Nucleus accumbens (tissue), 56 donors: ENCODE results near the gene UPK1A.

Experiments
- DNase-seq, 56 donors: peaks; one replicate each; lab custom pipeline; 2025; lab: John Stamatoyannopoulos, UW

Gene UPK1A

DNA sequence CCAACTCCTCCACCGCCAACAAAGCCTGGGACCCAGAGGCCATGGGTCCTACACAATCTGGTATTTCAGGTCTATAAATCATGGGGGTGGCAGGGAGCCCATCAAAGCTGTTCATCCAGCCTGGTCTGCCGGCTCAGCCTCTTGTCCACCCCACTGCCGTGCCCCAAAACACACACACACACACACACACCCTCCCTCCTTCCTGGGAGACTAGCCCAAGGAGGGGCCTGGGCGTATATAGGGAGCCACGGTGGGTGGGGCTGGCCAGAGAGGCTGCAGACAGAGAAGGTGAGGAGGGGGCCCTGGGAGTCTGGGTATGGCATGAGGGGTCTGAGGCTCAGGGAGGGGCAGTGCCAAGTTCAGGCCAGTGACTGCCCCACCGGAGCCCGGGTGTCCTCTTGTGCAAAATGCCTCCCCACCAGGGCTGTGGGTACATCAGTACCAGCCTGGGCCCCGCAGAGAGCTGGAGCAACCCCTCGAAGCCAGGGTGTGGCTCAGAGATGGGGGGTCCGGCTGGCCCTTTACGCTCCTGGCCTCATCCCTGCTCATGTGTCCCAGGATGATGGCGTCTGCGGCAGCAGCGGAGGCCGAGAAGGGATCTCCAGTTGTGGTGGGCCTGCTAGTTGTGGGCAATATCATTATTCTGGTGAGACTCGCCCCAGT is at the start of gene UPK1A:
TSS of gene UPK1A (plus strand) at position 267 of the 663 bp plus-strand sequence. CDS start at position 563, 296 bp downstream.
- DNase-seq: no peak

DNA sequence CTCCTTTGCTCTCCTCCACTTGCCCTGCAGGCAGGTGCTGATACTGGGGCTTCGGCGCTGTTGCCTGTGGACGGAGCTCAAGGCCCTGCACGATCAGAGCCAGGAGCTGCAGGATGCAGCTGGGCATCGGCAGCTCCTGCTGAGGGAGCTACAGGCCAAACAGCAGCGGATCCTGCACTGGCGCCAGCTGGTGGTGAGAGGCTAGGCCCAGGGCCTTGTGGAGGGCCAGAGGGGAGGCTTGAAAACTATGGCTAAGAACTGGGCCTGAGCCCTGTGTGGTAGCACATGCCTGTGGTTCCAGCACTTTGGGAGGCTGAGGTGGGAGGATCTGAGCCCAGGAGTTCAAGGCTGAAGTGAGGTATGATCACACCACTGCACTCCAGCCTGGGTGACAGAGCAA is 47.5 kb upstream of the UPK1A start:
- no peak for DNase-seq

DNA sequence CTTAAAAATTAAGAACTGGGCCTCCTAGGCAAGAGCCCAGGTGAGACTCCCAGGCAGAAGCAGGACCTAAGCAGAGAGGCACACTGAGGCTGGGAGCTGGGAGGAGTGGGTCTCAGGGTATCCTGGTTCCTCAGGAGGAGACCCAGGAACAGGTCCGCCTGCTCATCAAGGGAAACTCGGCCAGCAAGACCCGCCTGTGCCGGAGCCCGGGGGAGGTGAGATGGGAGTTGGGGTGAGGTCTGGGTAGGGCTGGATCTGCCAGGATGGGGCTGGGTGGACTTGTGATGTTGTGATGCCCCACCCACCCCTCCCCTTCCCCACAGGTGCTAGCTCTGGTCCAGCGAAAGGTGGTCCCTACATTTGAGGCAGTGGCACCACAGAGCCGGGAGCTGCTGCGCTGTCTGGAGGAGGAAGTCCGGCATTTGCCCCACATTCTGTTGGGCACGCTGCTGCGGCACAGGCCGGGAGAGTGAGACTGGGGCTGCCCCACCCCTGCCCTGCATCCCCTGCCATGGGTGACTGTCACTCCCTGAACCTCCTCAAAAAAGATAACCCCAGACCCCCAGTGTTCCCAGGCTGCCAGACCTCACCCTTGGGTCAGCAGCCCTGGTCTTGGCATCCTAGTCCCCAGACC is 46.9 kb upstream of the UPK1A start:
- DNase-seq: no peak

DNA sequence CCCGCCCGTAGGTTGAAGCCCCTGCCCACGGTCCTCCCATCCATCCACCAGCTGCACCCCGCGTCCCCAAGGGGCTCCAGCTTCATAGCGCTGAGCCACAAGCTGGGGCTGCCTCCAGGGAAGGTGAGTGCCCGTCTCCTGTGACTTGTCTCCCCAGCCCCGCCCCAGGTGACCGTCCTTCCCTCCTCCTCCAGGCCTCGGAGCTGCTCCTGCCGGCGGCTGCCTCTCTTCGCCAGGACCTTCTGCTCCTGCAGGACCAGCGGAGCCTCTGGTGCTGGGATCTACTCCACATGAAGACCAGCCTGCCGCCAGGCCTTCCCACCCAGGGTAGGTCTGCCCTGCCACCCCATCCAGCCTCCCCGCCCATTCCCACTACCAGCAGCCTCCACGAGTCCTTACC is 46.3 kb upstream of the UPK1A start:
- DNase-seq: no peak

DNA sequence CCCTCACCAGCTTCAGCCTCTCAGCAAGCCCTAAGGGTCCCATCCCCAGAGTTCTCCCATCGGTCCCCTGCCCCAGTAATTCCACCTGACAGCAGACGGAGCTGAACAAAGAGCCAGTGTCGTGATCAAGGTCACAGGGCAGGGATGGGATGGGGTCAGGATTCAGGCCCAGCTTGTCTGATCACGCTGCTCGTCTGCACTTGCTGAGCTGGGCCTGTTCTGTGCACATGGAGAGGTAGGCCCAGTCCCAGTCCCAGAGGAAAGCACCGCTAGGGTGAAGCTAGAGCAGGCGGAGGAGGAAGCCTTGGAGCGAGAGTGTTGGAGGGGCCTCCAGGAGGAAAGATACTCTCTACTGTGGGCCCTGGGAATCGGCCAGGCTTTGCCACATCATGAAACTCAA is 44.6 kb upstream of the UPK1A start:
- no peak for DNase-seq

DNA sequence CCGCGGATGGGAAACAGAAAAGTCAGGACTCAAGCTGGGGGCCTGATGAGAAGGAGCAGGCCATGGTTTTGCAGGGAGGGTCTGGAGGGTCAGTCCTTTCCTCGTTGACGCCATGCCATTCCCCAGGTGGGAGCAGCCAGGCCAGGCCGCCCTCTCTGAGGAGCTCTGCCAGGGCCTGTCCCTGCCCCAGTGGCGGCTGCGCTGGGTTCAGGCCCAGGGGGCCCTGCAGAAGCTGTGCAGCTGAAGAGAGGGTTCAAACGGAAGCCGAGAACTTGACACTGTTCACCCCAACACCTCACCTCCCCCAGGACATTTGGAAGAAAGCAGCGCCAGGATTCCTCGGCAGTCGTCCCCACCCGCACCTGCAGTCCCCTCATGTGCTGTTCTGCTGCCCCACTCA is 43.6 kb upstream of the UPK1A start:
- no peak for DNase-seq

DNA sequence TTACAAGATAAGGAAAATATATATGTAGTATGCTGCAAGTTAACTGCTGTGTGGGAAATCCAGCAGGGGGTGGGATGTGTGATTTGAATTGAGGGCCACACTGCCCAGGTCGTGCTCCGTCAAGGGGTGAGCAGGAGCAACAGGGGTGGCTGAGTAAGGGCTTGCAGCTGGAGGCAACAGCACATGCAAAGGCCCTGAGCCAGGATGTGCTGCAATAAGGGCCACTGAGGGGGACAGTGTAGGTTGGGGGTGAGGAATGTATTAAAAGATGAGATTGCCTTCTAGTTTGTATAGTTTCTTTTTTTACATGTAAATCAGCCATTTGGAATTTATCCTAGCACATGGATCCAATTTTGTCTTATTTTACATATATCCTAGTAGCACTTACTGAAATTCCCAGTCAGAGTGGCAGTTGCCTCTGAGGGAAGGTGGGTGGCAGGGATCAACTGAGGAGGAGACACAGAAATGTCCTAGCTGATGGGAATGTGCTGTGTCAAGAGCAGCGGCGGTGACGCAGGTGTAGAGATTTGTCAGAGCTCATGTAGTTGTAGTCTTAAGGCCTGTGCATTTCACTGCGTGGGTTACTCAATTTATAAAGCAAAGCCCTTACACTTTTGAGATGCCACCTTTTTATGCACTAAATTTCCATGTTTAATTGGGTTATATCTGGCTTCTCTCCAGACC is 42.8 kb upstream of the UPK1A start:
- DNase-seq: peak in 20 of 56 donors; percentile 3 to 76 (median 35)

DNA sequence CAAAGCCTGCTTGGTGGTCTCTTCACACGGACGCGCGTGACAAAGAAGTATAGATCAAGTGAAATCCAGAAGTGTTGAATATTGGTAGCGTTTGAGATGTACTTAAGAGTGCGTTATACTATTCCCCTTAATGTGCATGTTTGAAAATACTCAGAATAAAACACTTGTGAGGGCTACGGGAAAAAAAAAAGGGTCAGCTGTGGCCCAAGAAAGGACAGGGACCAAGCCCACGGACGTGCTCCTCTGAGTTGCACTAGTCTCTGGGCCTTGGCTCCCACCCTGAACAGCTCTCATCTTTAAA is 38.1 kb upstream of the UPK1A start:
- DNase-seq: no peak

DNA sequence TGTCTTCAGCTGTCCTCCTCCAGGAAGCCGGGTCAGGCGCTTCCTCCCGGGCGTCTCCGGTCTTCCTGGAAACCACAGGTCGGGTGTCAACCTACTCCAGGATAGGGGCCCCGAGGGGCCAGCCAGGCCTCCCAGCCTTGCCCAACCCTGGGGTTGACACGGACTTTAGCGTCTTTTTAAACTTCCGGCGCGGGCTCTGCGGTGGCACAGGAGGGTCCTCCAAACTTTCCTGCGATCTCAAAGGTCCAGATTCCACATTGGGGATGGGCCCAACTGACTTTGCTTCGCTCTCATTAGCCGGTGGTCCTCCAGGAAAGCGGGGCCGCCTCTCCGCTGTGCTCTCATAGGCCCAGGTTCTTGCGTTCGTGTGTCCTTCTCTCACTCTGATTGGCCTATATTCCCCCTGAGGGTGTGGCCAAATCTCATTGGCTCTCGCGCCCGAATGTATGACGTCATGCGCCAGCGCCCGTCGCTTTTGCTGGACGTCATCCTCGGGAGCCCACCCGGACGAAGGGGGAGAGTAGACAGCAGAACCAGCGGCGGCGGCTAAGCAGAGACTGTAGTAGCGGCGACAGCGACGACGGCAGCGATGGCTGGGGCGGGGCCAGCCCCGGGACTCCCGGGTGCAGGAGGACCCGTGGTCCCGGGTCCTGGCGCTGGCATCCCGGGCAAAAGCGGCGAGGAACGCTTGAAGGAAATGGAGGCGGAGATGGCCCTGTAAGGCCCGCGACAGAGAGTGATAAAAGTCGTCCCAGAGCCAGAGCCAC is 37.6 kb upstream of the UPK1A start, which contains the start of gene RBM42:
TSS of gene RBM42 (plus strand) at position 472 of the 767 bp plus-strand sequence. CDS start at position 590, 118 bp downstream.
- peak; percentile 73 to 98 (median 93) for DNase-seq

DNA sequence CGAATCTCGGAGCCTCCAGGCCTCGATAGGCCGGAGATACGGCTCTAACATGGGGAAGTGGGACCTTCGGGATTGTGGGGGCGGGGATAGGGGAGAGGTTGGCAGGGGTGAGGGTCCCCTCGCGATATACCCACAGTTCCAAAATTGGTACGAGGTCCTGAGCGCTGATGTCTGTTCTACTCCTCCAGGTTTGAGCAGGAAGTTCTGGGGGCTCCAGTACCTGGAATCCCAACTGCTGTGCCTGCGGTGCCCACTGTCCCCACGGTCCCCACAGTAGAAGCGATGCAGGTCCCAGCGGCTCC is 37.0 kb upstream of the UPK1A start:
- DNase-seq: no peak

DNA sequence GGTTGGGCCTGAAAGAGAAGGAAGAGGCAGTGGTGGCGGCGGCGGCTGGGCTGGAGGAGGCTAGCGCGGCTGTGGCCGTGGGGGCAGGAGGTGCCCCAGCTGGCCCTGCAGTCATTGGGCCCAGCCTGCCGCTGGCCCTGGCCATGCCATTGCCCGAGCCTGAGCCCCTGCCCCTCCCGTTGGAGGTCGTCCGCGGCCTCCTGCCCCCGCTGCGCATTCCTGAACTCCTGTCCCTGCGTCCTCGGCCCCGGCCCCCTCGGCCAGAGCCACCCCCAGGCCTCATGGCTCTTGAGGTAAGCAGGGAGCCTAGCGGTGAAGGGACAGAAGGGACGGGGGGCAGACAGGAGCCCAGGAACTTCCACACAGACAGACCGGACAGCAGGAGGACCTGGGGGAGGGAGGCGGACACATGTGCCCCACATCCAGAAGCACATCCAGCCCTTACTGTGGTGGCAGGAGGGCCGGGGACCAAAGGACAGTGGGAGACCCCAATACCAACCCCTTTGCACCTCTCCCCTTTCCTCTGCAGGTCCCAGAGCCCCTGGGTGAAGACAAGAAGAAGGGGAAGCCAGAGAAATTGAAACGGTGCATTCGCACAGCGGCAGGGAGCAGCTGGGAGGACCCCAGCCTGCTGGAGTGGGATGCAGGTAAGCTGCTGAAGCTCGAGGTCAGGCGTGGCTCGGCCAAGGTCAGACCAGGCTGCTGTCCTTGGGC is 32.4 kb upstream of the UPK1A start:
- DNase-seq: no peak

DNA sequence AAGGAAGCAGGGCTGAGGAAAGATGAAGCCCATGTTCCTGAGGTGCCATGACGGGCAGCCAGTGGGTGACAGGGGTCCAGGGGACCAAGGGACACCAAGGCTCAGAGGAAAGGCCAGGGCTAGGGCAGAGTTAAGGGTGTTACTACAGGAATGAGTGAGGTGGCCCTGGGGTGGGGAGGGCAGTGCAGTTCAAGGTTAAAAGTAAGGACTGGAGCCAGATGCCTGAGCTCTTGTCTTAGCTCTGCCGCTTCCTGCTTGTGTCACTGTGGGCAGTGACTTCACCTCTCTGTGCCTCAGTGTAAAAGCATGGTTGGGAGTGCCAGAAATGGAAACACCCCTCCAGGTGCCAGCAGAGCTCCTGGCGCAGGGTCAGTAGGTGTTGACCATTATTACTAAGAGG is 29.7 kb upstream of the UPK1A start:
- no peak for DNase-seq

DNA sequence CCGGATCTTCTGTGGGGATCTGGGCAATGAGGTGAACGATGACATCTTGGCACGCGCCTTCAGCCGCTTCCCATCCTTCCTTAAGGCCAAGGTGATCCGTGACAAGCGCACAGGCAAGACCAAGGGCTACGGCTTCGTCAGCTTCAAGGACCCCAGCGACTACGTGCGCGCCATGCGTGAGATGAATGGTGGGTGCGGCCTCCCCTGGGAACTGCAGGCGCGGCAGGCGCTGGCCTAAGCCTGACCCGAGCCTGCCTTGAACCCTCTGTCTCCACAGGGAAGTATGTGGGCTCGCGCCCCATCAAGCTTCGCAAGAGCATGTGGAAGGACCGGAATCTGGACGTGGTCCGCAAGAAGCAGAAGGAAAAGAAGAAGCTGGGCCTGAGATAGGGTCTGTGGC is 29.2 kb upstream of the UPK1A start:
- no peak for DNase-seq

DNA sequence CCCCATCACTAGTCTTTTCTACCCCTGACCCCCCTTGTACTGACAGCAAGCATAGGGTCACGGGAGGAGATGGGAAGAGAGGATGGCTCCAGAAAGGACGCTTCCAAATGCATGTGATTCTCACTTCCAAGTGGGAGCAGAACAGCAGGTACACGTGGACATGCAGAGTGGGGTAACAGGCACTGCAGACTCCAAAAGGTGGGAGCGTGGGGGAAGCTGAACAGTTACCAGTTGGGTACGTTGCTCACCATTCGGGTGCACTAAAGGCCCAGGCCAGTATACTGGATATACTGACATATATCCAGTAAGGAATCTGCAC is 27.0 kb upstream of the UPK1A start:
- no peak for DNase-seq

DNA sequence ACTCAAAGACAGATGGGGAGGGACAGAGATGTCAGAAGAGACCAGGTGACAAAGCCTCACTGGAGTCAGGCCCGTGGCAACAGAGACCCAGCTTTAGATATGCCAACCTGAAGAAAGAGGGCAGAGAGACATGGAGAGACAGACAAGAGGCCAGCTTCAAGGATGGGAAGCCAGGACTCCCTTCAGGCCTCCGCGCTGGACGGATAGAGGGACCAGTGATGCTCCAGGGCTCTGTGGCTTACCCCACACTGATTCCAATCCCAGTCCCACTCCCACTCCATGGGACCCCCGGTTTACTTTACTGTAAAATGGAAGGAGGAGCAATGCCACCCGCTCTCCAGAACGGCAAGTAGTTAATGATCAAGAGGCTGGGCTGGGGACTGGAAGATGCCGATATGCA is 26.5 kb upstream of the UPK1A start:
- DNase-seq: no peak

DNA sequence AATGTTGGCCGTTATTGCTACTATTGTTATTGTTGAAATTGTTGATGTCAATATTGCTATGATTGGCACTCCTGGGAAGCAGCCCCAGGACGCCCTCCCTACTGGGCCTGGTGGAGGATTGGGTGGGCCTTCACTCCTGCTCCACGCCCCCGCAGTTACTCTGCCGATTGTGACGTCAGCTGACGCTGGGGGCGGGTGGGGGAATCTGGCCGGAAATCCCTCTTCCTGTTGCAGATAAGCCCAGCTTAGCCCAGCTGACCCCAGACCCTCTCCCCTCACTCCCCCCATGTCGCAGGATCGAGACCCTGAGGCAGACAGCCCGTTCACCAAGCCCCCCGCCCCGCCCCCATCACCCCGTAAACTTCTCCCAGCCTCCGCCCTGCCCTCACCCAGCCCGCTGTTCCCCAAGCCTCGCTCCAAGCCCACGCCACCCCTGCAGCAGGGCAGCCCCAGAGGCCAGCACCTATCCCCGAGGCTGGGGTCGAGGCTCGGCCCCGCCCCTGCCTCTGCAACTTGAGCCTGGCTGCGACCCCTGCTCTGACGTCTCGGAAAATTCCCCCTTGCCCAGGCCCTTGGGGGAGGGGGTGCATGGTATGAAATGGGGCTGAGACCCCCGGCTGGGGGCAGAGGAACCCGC is 24.7 kb upstream of the UPK1A start, which contains the start of gene ETV2:
TSS of gene ETV2 (plus strand) at position 231 of the 637 bp plus-strand sequence. CDS start 716 bp downstream, outside the sequence.
- DNase-seq: peak in 1 of 56 donors; percentile 28

DNA sequence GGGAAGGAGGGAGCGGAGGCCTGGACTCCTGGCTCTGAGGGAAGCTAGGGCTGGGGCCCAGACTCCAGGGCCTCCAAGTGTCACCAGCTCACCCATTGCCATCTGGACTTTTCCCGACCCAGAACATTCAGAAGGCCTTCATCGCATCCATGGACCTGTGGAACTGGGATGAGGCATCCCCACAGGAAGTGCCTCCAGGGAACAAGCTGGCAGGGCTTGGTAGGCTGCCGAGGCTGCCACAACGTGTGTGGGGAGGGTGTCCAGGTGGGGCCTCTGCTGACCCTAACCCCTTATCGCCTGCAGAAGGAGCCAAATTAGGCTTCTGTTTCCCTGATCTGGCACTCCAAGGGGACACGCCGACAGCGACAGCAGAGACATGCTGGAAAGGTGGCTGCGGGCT is 24.0 kb upstream of the UPK1A start:
- no peak for DNase-seq

DNA sequence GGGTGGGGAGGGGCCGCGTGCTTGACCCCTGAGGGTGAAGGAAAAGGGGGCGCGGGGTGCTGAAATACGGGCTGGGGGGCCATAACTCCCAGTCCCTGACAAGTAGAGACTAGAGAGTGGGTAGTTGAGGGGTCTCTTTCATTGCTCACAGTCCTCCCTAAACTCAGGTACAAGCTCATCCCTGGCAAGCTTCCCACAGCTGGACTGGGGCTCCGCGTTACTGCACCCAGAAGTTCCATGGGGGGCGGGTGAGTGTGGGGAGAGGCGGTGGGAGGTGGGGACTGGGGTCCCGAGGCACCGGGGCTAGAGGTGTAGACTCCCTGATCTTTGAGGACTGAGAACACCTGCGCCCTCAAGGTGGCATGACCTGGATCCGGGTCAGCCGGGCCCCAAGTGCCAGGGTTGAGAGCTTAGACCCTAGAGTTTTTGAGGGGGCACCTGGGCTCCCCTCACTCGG is 23.5 kb upstream of the UPK1A start:
- DNase-seq: no peak

DNA sequence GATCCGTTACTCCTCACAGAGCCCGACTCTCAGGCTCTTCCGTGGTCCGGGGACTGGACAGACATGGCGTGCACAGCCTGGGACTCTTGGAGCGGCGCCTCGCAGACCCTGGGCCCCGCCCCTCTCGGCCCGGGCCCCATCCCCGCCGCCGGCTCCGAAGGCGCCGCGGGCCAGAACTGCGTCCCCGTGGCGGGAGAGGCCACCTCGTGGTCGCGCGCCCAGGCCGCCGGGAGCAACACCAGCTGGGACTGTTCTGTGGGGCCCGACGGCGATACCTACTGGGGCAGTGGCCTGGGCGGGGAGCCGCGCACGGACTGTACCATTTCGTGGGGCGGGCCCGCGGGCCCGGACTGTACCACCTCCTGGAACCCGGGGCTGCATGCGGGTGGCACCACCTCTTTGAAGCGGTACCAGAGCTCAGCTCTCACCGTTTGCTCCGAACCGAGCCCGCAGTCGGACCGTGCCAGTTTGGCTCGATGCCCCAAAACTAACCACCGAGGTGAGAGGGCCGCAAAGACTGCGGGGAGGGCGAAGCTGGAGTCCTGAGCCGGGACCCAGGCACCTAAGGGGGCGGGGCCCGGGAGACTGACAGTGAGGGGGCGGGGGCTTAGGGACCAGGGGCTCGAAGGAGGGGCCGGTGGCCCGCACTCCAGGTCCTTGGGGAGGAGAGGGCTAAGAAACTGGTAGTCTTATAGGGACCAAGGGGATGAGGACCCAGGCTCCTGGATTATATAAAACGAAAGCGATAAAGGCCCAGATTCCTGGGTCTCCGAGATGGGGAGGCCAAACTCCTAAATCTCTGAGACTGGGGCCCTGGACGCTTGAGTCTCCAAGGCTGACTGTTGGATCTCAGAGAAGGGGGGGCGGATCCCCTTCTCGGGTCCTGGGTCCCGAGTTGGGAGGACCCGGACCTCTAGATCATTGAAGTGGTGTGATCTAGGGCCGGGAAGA is 22.8 kb upstream of the UPK1A start:
- DNase-seq: peak in 40 of 56 donors; percentile 3 to 71 (median 36)
